RPMI7951 (cell line): ENCODE data around the gene RALGAPA2. TPM values are rescaled to one million over a fixed set of nuclear protein-coding genes. Genes with fewer than 3 reads are reported as not detected.
"Not testable (repeated sequence)": the region's sequence is repeated elsewhere in the genome, so short reads cannot be mapped to it uniquely, and the experiment has no call there.

Experiments
- DNase-seq: peaks from one replicate; pipeline ENCODE4 v3.0.0-alpha.2; 2012; ENCODE audit warnings: low read depth
- total RNA-seq: library from RNA; depleted of rRNA; stranded (reverse); fragments of >200 nt; shearing (Covaris generic); gene quantifications from 2 replicates; pipeline ENCODE4 v1.2.3, GENCODE V29; 2014

Gene RALGAPA2
- total RNA-seq, 1 experiment from 2014 or later = 7.2 TPM

GRCh38 chr20:20367575-20368417 is 344.6 kb downstream of the RALGAPA2 start, which contains the start of gene INSM1:
TSS of gene INSM1 (plus strand) at chr20:20368104. CDS start at chr20:20368268, 164 bp downstream.
- no peak for DNase-seq

GRCh38 chr20:20366876-20367574 is 345.4 kb downstream of the RALGAPA2 start:
- DNase-seq = no peak

- DNase-seq = no peak
Measured at GRCh38 chr20:20366551-20366875, 345.9 kb downstream of the RALGAPA2 start.

- no peak for DNase-seq
Measured at GRCh38 chr20:20365480-20366161, 346.8 kb downstream of the RALGAPA2 start.

GRCh38 chr20:20364593-20365479 is 347.6 kb downstream of the RALGAPA2 start:
- no peak for DNase-seq

- DNase-seq = no peak
Measured at GRCh38 chr20:20363799-20364592, 348.4 kb downstream of the RALGAPA2 start.

GRCh38 chr20:20363434-20363798 is 349.0 kb downstream of the RALGAPA2 start:
- no peak for DNase-seq

GRCh38 chr20:20362774-20363433 is 349.5 kb downstream of the RALGAPA2 start:
- DNase-seq = no peak

- peak; percentile 72 for DNase-seq
Measured at GRCh38 chr20:20360464-20360863, 352.0 kb downstream of the RALGAPA2 start.

GRCh38 chr20:20359628-20360027 is 352.8 kb downstream of the RALGAPA2 start:
- no peak for DNase-seq

- no peak for DNase-seq
Measured at GRCh38 chr20:20358801-20359200, 353.6 kb downstream of the RALGAPA2 start.

GRCh38 chr20:20355503-20355902 is 356.9 kb downstream of the RALGAPA2 start:
- not testable (repeated sequence) for DNase-seq

- peak; percentile 28 for DNase-seq
Measured at GRCh38 chr20:20353576-20353975, 358.9 kb downstream of the RALGAPA2 start.

GRCh38 chr20:20344476-20344875 is 368.0 kb downstream of the RALGAPA2 start:
- no peak for DNase-seq

GRCh38 chr20:20343932-20344331 is 368.5 kb downstream of the RALGAPA2 start:
- DNase-seq = peak; percentile 76
